Kidney epithelial cell (primary cell): ENCODE results near the gene SH3BP5L. TPM values are rescaled to one million over a fixed set of nuclear protein-coding genes. Genes with fewer than 3 reads are reported as not detected.
A peak's percentile ranks its signal among the peaks of the same experiment; 100 is the strongest.

Experiments
- DNase-seq: peaks from one replicate; pipeline ENCODE4 v3.0.0-alpha.2; 2010; ENCODE audit warnings: low read depth
- H3K27me3 ChIP-seq: 2 replicates; pipeline ENCODE4 v1.6.0; 2011; ENCODE audit warnings: low read length; ENCODE audit not compliant: control insufficient read depth, insufficient read depth
- H3K36me3 ChIP-seq: 2 replicates; pipeline ENCODE4 v1.5.1; 2011; ENCODE audit warnings: low read length; ENCODE audit not compliant: control insufficient read depth, insufficient read depth
- H3K4me3 ChIP-seq: 2 replicates; pipeline ENCODE4 v1.5.1; 2011; ENCODE audit warnings: low read depth, mild to moderate bottlenecking, control low read depth, low read length
- CTCF ChIP-seq: IDR thresholded peaks from 2 replicates; pipeline ENCODE4 v1.5.1; 2011; ENCODE audit warnings: mild to moderate bottlenecking, moderate library complexity, low read length, control low read depth, inconsistent platforms; ENCODE audit not compliant: insufficient read depth, poor library complexity, severe bottlenecking
- total RNA-seq: library from RNA; depleted of rRNA; stranded (reverse); fragments of >200 nt; gene quantifications from 2 replicates; pipeline ENCODE4 v1.2.3, GENCODE V29; 2015

The SH3BP5L gene
- total RNA-seq, 1 donor from 2014 or later: 36.1 TPM

GRCh38 chr1:248858096-248858890 lies 32.6 kb upstream of the SH3BP5L start:
- Histone ChIP-seq H3K27me3 (no peaks in the 10 kb centered on the region), H3K36me3 (peaks cover 2% of the 10 kb centered on the region), H3K4me3 (peak overlapping the region; percentile 55)
- DNase-seq: no peak
- peak; percentile 64 for TF ChIP-seq CTCF

GRCh38 chr1:248857749-248858095 lies 32.0 kb upstream of the SH3BP5L start:
- Histone ChIP-seq H3K36me3 (peaks cover 2% of the 10 kb centered on the region), H3K4me3 (peak overlapping the region; percentile 55)
- TF ChIP-seq CTCF: no peak

GRCh38 chr1:248857201-248857600 lies 31.5 kb upstream of the SH3BP5L start:
- H3K4me3 ChIP-seq: no peak overlapping the region
- no peaks in the 10 kb centered on the region for H3K27me3 ChIP-seq
- DNase-seq: no peak
- TF ChIP-seq CTCF: no peak
- peaks cover 2% of the 10 kb centered on the region for H3K36me3 ChIP-seq

More at GRCh38 chr1:248857749-248858095, 32.0 kb upstream of the SH3BP5L start:
- H3K27me3 ChIP-seq: no peaks in the 10 kb centered on the region
- no peak for DNase-seq

- peaks cover 2% of the 10 kb centered on the region for H3K36me3 ChIP-seq
- DNase-seq: no peak
- no peak overlapping the region for H3K4me3 ChIP-seq
- no peak for TF ChIP-seq CTCF
- no peaks in the 10 kb centered on the region for H3K27me3 ChIP-seq
Observed at GRCh38 chr1:248856176-248856575, 30.5 kb upstream of the SH3BP5L start.

- no peak for TF ChIP-seq CTCF
- no peaks in the 10 kb centered on the region for H3K27me3 ChIP-seq
- H3K36me3 ChIP-seq: peaks cover 4% of the 10 kb centered on the region
- DNase-seq: no peak
- H3K4me3 ChIP-seq: no peak overlapping the region
Observed at GRCh38 chr1:248855580-248855979, 29.9 kb upstream of the SH3BP5L start.
